AG20443 (cell line): ENCODE measurements around the gene RPL39L.
"Not testable (repeated sequence)": the region's sequence is repeated elsewhere in the genome, so short reads cannot be mapped to it uniquely, and the experiment has no call there.

Source experiments
- DNase-seq: peaks from one replicate; pipeline ENCODE4 v3.0.0; 2012; ENCODE audit warnings: low spot score, mixed read lengths

RPL39L gene

DNA sequence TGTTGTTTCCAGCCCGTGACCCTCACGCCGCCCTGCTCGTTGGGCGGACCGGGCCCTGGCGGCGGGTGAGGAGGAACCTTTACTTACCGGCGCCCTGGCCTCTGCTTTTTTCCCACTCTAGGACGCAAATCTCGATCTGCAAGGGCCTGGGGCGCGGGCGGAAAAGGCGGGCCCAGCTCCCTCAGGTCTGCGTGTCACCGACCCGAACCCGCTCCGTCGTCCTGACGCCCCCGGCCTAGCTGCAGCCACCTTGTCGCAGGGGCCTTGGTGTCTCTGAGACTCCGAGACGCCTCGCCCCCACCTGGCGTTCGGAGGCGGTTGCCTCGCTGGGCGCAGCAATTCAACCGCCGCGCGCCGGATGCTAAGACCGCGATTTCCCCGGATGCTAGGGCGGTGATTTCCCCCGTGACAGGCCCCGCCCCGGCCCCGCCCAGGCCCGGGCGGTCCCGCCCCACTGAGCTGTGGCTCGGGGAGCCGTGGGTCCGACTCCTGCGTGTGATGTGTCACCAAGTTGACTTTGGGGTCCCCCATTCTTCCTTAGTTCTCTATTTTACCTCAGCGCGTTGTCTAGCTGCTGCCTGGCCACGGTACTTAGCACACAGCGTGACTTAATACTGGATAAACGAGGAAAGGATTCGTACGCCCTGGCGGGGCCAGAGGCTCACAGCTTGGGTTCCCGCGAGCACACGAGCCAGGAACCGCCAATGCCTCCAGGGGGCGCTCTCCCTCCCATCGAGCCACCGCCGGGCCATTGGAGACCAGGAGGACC lies at the start of gene RPL39L:
RPL39L (minus strand) TSS at position 371 of the 769 bp plus-strand sequence. CDS start 18,196 bp downstream, outside the sequence.
- peak; percentile 97 for DNase-seq

DNA sequence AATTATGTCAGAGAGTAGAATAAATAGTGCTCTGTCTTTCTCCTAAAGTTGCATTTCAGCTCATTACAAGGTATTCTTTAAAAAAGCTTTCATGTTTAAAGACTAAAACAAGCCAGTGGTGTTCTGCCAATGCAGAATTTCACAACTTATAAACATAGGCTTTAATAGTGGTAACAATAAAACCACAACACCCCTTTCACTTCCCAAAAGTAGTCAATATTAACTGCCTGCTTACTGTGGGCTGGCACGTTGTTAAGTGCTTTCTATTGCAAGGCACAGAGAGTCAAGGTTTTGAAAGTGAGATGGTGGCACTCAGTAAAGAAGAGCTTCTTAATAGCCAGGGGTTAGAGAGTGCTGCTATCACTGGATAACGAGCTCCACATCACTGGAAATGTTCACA lies 49.6 kb upstream of the RPL39L start:
- DNase-seq: no peak

DNA sequence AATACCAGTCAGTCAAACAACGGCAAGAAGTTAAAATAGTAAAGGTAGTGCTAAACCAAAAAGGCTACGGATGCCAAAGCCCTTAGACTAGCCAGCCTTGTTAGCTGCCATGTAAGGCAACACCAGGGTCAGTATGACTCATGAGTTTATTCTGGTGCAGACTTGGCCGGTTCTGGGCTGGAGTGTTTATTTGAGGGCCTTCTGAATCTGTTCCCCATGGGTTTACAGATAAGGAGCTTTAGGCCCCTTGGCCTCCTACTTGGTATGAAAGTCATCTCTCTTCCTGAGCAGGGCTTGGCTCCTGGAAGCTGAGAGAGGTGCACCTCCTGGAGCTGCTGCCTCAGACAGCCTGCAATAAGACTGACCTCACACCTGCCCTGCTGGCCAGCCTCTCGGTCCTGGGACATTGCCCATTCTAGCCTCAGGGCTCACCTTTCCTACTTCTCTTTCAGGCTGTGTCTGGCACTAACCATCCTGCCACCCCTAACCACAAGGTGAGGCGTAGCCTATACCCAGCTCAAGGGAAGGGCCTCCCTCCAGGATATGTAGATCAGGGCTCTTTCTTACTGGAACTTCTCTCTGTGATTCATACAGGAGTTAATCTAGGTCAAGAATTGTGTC lies 47.6 kb upstream of the RPL39L start:
- peak; percentile 76 for DNase-seq

DNA sequence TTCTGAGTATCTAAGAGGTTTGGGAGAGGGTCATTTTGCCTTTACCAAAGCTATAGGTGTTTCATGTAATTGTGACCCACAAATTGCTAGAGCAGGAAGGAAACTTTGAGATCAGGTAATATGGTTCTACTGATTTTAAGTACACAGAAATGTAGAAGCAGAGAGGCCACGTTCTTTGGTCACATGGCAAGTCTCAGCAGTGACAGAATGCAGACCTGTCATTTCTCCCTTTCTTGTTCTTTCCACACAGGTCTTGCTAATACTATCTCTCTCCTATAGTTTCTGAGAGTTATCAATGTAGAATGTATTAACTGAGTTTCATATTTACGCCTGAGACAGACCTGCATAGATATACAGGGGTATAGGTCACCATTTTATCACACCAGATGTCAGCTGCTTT lies 47.1 kb upstream of the RPL39L start:
- no peak for DNase-seq

DNA sequence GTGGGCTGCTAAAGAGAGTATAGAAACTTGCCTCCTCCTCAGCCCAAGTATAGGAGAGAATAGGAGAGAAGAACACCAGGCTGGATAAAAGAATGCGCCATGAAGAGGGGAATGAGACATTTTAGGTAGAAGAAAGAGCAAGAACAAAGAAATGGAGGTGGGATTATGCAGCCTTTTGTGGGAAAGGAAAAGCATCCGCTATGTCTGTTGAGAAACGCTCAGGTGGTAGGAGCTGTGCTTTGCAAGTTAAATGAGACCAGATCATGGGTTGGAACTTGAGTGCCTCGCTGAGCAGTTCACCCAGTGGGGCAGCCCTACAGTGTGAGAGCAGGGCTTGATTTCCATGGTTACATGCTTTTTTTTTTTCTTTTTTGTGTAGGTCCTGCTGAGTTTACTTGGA lies 46.5 kb upstream of the RPL39L start:
- DNase-seq: no peak

DNA sequence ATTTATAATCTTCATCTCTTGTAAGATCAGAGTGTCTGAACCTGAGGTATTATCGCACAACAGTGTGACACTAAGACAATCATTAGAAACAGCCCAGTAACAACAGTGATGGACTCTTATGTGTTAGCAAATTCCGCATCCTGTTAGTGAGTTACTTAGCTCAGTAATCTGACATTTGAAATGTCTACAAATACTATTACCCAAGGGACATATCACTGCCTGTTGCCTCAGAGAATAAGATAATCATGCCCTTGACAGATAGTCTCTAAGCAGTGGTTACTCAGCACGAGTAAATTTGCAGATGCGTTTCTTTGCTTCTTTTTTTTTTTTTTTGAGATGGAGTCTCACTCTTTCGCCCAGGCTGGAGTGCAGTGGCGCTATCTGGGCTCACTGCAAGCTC lies 44.6 kb upstream of the RPL39L start:
- no peak for DNase-seq

DNA sequence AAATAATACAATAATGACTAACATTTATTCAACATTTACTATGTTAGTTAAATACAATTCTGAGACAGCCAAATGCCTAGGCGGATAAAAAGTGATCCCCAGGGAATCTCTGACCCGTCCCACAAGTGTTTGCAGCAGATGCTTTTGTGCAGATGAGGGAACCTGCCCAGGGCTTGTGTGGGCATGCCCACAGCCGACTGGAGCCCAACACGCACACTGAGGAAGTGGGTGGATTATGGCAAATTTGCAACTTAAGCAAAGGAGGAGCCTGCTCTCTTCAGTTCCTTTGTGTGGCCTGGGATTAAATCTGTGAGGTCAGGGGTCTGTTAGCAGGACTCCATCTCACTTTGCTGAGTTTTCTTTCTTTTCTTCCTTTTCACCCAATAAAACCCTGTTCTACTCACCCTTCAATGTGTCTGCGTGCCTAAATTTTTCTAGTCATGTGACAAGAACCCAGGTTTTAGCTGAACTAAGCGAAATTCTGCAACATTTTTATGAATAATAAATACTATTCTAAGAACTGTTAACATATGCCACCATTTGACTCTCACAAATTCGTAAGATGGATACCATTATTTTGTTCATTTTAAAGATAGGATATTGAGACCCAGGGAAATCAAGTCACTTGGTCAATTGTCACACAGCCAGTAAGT lies 44.0 kb upstream of the RPL39L start:
- DNase-seq: peak; percentile 72

DNA sequence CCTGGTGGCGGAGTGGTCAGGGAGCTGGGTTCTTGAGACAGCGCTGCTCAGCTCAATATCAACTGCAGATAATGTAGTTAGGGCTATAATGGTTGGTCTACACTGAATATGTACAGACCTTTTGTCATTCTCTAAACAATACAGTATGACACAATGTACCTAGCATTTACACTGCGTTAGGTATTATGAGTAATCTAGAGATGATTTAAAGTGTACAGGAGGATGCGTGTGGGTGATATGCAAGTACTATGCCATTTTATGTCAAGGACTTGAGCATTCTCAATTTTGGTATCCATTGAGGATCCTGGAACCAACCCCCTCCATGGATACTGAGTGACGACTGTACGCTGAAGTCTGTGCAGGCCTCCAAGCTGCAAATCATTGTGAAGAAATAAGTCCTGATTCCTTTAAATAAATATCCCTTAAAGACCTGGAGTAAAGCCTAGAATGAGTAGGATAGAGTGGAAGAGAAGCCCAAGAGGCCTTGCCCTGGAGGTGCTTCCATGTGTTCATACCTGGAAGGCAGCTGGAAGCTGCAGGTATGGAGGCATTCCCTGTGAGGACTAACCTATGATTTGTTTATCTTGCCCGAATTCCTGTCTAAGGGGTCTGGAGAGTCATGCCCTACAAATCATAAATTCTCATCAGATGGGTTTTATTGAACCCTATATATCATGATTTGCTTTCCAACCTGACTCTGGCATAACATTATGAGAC lies 42.3 kb upstream of the RPL39L start:
- no peak for DNase-seq

DNA sequence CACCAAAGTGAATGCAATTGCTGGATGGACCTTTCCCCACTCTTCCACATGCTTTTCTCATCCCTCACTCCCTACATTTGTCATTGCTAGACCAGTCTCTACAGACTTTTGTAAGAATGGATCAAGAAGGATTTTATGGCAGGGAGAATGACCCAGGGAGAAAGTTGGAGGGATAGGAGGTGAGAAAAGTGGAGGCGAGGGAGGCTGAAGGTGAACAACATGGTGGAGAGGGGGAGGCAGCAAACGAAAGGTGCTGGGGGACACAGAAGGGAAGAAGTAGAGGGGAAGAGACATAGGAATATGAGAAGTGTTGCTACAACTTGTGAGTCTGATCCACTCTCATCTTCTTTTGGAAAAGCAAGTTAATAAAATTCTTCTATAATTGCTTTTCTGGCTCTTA lies 33.6 kb upstream of the RPL39L start:
- DNase-seq: no peak

DNA sequence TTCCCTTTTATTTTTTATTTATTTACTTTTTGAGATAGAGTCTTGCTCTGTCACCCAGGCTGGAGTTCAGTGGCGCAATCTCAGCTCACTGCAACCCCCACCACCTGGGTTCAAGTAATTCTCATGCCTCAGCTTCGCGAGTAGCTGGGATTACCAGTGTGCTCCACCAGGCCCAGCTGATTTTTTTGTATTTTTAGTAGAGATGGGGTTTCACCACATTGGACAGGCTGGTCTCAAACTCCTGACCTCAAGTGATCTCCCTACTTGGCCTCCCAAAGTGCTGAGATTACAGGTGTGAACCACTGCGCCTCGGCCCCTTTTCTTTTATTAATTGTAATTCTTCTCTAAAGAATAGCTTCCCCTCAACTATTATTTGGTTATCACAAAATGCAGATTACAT lies 31.6 kb upstream of the RPL39L start:
- DNase-seq: not testable (repeated sequence)

DNA sequence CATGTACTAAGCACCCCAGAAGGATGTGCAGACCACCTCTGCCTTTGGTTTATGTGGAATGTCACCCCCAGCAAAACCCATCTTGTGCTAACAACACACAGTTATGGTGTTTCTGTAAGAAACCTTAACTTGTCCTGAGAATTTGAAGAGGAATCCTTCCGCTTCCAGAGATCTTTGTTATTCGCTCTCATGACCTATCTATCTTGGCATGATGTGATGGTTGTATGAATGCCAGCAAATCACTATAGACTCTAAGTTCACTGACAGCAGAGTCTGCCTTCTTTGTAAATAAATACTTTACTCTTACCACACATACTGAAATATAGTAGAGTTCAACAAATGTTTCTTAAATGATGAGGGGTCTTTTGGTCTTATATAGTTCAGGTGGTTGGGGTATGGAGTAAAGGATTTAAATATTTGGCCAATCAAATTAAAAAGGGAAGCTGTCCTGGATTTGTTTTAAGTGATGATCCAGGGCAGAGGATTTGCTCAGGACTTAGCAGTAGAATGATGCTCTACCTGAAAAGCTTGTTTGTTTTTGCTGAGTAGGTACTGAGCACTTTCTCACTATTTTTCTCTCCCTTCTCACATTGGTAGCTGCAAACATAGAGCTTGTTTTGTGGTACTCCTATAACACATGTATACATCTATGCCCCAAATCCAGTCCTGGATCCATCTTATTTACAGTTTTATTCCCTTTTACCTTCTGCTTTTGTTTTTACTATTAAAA lies 30.1 kb upstream of the RPL39L start:
- no peak for DNase-seq

DNA sequence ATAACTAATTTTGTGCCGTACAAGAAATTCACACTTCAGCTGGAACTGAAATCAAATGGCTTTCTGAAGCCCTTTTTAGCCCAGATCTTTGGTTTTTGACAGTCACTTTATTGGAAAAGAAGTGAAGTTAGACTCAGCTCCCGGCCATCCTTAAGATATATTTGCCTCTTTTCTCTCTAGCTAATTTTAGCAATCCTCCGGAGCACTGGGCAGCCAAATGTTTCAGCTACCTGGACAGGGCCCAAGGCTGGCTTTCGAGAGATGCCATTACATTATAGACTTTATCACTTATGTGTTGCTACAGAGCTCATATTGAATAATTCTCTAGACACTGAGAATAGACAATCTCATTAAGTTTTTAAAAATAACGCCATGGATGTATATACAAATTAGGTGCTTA lies 28.5 kb upstream of the RPL39L start:
- no peak for DNase-seq

DNA sequence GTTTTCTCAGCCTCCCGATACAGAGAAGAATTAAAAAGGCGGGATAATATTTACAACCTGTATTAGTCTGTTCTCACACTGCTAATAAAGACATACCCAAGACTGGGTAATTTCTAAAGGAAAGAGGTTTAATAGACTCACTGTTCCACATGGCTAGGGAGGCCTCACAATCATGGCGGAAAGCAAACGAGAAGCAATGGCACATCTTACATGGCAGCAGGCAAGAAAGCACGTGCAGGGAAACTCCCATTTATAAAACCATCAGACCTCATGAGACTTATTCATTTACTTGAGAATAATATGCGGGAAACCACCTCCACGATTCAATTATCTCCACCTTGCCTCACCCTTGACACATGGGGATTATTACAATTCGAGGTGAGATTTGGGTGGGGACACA lies 27.5 kb upstream of the RPL39L start:
- DNase-seq: no peak

DNA sequence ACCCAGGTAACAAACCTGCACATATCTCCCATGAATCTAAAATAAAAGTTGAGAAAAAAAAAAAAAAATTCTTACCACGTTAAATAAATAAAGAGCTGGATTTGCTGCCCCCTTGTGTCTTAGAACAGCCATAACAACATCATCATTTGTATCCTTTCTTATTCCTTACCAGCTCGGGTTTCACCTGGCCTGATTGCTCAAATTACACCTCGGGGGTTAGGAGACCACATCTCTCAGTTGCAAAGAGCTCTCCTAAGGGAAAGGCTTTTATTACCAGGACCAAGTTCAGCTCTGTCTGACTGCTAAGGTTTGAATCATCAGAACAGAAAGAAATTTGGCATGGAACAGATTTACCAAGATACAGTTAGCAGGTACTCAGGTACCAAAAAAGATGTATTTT lies 25.8 kb upstream of the RPL39L start:
- DNase-seq: peak; percentile 57

DNA sequence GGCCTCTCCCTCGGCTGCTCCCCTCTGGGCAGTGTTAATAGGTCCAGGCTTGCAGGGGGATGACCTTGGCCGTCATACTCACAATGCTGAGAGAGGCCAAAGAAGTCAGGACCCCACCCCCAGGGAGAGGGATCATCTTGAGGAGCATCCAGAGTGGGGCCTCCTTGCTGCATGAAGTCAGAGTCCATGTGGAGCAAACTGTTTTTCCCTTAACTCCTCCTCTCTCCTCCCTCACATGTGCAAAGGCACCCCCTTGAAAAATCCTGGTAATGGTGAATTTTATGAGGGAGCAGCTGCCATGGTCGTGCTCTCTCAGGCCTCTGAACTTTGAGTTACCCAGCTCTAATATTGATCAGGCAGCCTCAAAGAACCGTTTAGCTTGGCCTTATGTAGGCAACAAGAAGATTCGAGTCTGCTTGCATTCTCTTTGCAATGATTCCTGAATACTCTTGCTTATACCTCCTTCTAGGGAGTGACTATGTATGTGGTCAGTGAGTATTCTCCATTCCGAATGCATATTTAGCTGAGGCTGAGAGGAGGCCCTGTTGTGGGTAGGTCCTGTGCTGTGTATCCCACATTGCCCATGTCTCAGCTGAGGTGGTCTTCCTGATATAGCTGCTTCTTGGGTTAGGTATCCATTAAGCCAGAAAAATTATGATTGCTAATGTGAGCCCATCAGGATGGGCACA lies 23.1 kb upstream of the RPL39L start:
- no peak for DNase-seq

DNA sequence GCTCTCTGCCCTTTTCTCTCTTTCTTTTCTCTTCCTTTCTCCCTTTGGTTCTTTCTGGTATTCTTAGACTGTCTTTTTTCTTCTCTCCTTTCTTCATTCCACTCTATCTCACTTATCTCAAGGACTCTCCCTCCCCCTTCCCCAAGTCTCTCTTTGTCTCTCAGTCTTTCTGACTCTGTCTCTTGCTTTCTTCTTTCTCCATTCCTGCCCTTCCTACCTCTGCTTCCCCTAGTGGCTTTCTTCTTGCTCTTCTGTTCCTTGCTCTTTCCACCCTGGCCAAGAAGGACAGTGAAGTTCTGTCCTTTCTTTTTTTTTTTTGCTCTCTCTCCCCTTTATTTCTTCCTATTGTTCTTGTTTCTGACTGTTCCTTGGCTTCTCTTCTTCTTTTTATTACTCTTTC lies 22.3 kb upstream of the RPL39L start:
- no peak for DNase-seq

DNA sequence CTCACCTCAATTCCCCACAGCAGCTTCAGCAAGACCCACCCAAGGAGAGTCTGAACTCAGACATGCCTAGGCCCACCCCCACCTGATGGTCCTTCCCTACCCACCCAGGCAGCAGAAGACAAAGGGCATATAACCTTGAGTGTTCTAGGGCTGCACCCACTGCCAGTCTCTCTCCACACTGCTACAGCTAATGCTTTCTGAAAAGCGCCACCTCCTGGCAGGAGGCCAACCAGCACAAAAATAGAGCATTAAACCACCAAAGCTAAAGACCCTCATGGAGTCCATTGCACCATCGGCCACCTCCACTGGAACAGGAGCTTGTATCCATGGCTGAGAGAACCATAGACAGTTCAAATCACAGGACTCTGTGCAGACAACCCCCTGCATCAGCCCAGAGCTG lies 11.3 kb upstream of the RPL39L start:
- DNase-seq: no peak

DNA sequence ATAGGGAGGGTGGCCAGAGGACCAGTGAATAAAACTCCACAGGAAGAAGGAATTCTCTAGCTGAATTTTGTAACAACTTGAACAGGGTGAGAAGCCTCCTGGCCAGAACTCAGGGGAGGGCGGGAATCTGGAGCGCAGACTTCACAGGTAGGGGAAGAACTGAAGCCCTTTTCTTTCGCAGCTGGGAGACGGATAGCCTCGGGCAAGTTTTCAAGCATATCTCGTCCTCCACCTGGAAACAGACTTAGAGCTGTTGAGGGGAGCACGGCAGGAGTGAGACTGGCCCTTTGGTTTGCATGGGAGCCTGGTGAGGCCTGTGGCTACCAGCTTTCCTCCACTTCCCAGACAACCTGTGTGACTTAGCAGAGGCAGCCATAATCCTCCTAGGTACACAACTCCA lies 10.9 kb upstream of the RPL39L start:
- DNase-seq: no peak

DNA sequence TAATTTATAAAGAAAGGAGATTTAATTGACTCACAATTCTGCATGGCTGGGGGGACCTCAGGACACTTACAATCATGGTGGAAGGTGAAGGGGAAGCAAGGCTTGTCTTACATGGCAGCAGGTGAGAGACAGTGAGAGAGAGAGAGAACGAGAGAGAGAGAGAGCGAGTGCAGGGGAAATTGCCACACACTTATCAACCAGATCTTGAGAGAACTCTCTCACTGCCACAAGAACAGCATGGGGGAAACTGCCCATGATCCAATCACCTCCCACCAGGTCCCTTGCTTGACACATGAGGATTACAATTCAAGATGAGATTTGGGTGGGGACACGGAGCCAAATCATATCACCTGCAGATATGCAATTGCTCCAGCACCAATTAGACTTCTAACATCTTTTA lies 7.1 kb upstream of the RPL39L start:
- no peak for DNase-seq

DNA sequence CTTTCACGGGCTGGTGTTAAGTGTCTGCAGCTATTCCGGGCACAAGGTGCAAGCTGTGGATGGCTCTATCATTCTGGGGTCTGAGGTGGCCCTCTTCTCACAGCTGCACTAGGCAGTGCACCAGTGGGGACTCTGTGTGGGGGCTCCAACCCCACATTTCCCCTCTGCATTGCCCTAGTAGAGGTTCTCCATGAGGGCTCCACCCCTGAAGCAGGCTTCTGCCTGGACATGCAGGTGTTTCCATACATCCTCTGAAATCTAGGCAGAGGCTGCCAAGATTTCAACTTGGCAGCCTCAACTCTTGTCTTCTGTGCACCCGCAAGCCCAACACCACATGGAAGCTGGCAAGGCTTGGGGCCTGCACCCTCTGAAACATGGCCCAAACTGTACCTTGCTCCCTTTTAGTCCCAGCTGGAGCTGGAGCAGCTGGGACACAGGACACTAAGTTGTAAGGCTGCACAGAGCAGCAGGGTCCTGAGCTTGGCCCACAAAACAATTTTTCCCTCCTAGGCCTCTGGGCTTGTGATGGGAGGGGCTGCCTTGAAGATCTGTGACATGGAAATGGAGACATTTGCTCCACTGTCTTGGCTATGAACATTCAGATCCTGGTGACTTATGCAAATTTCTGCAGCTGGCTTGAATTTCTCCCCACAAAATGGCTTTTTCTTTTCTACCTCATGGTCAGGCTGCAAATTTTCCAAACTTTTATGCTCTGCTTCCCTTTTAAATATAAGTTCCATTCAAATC lies 6.0 kb upstream of the RPL39L start:
- DNase-seq: no peak

DNA sequence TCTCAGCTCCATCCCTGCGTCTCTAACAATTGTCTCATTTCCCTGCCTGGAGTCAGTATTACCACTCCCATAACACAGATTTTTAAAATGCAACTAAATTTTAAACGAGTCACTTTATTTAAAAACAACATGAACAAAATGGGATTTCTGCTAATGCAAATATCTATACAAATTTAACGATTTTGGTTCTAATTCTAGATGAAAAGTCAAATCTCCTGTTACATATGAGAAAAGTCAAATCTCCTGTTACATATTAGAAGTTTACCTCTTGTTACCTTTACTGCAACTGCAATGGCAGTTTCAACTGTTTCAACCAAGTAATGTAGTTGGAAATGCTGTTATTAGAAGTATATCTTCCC lies 578 bp upstream of the RPL39L start:
- no peak for DNase-seq
